Peyer's patch (tissue), 4 donors: ENCODE results near the gene CLMN. TPM values are rescaled to one million over a fixed set of nuclear protein-coding genes. Genes with fewer than 3 reads are reported as not detected.

Experiments used
- DNase-seq, 3 donors: peaks; one replicate each; pipeline ENCODE4 v3.0.0-alpha.2; 2017 to 2019
- H3K27ac ChIP-seq, 4 donors: fragments of 200-600 bp; sonication (generic); one replicate each; pipeline ENCODE4 v1.5.1; 2016 to 2019
- H3K27me3 ChIP-seq, 2 donors: fragments of 200-600 bp; sonication (generic); one replicate each; pipeline ENCODE4 v1.5.1; 2019
- H3K36me3 ChIP-seq, 3 donors: fragments of 200-600 bp; sonication (generic); one replicate each; pipeline ENCODE4 v1.5.1; 2016 to 2019
- H3K4me1 ChIP-seq, 4 donors: fragments of 200-600 bp; sonication (generic); one replicate each; pipeline ENCODE4 v1.5.1; 2016 to 2019
- H3K4me3 ChIP-seq, 4 donors: fragments of 200-600 bp; sonication (generic); 1 replicate in 3 of 4; 2 replicates in 1 of 4; pipeline ENCODE4 v1.5.1; 2016 to 2019; ENCODE audit warnings: mild to moderate bottlenecking in 1 of 4
- H3K9me3 ChIP-seq, 4 donors: fragments of 200-600 bp; sonication (generic); one replicate each; pipeline ENCODE4 v1.5.1; 2016 to 2019; ENCODE audit warnings: mild to moderate bottlenecking in 1 of 4
- CTCF ChIP-seq, 6 experiments: fragments of 450-650 bp in 4 of 6; fragments of 200-600 bp in 2 of 6; sonication (generic) in 1 of 6; IDR thresholded peaks; one replicate each; pipeline ENCODE4 v1.5.1; 2017 to 2019; ENCODE audit warnings: antibody characterized with exemption in 6 of 6, mild to moderate bottlenecking in 3 of 6, moderate library complexity in 1 of 6
- POLR2A ChIP-seq, 2 donors: fragments of 450-650 bp; IDR thresholded peaks; one replicate each; pipeline ENCODE4 v1.5.1; 2017; ENCODE audit warnings: antibody characterized with exemption in 2 of 2, mild to moderate bottlenecking in 2 of 2, moderate library complexity in 2 of 2
- total RNA-seq, 4 donors: library from RNA; depleted of rRNA; stranded (reverse); fragments of >200 nt; gene quantifications; one replicate each; pipeline ENCODE4 v1.1.0, GENCODE V29; 2016

The CLMN gene
- total RNA-seq, 4 donors from 2014 or later: 18.7 to 38.8 (median 36.4) TPM

GRCh38 chr14:95315579-95315978 is 4.1 kb downstream of the CLMN start:
- Histone ChIP-seq H3K27ac (no peak overlapping the region), H3K27me3 (no peaks in the 10 kb centered on the region), H3K36me3 (no peaks in the 10 kb centered on the region), H3K9me3 (no peaks in the 10 kb centered on the region), H3K4me1 (peaks cover 0 to 30% (median 2%) of the 10 kb centered on the region in 4 donors), H3K4me3 (no peak overlapping the region)
- TF ChIP-seq CTCF (IDR thresholded peaks at IDR 0.05) (no peak), POLR2A (IDR thresholded peaks at IDR 0.05) (no peak)
- no peak for DNase-seq

GRCh38 chr14:95315156-95315555 is 4.6 kb downstream of the CLMN start:
- H3K27ac ChIP-seq: peak overlapping the region in 1 of 4 donors; percentile 28
- no peaks in the 10 kb centered on the region for H3K9me3 ChIP-seq
- H3K4me1 ChIP-seq: peaks cover 0 to 28% (median 2%) of the 10 kb centered on the region in 4 donors
- no peak for DNase-seq
- no peaks in the 10 kb centered on the region for H3K27me3 ChIP-seq
- TF ChIP-seq CTCF (IDR thresholded peaks at IDR 0.05): no peak
- TF ChIP-seq POLR2A (IDR thresholded peaks at IDR 0.05): no peak
- H3K4me3 ChIP-seq: no peak overlapping the region
- no peaks in the 10 kb centered on the region for H3K36me3 ChIP-seq

GRCh38 chr14:95314609-95315008 is 5.1 kb downstream of the CLMN start:
- Histone ChIP-seq H3K4me1 (peaks cover 0 to 26% (median 2%) of the 10 kb centered on the region in 4 donors), H3K36me3 (no peaks in the 10 kb centered on the region), H3K27me3 (no peaks in the 10 kb centered on the region), H3K9me3 (no peaks in the 10 kb centered on the region), H3K27ac (peak overlapping the region in 3 of 4 donors; percentile 28 to 61 (median 34)), H3K4me3 (no peak overlapping the region)
- TF ChIP-seq CTCF (IDR thresholded peaks at IDR 0.05) (no peak), POLR2A (IDR thresholded peaks at IDR 0.05) (no peak)
- no peak for DNase-seq

DNA sequence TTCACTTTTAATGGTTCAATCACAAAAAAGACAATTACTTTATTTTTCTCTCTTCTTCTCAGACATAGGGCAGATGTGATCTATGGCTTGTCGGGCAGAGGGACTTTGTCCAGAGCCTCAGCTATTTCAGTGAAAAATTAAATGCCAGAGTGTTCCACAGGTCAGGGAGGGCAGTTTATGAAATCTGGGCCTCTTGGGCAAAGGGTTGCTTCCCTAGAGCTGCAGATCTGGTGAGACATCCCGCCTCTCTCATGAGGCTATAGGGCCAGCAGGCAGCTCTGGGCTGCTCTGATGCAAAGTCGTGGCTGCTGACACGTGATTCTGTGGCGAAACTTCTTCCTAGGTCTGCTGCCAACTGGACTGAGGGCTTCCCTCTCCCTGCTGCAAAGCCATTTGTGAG is 6.0 kb downstream of the CLMN start:
- Histone ChIP-seq H3K9me3 (no peaks in the 10 kb centered on the region), H3K36me3 (no peaks in the 10 kb centered on the region), H3K27me3 (no peaks in the 10 kb centered on the region), H3K4me1 (peaks cover 0 to 26% (median 2%) of the 10 kb centered on the region in 4 donors), H3K4me3 (no peak overlapping the region), H3K27ac (peak overlapping the region; percentile 8 to 61 (median 31))
- peak; percentile 60 to 85 (median 63) for DNase-seq
- no peak for TF ChIP-seq POLR2A (IDR thresholded peaks at IDR 0.05)
- TF ChIP-seq CTCF (IDR thresholded peaks at IDR 0.05): no peak

- DNase-seq: no peak
- Histone ChIP-seq H3K9me3 (no peaks in the 10 kb centered on the region), H3K4me1 (peaks cover 0 to 26% (median 2%) of the 10 kb centered on the region in 4 donors)
Measured at GRCh38 chr14:95313190-95313589, 6.5 kb downstream of the CLMN start.

More at GRCh38 chr14:95313190-95313589, 6.5 kb downstream of the CLMN start:
- no peak overlapping the region for H3K27ac ChIP-seq
- H3K27me3 ChIP-seq: no peaks in the 10 kb centered on the region
- H3K4me3 ChIP-seq: no peak overlapping the region
- TF ChIP-seq CTCF (IDR thresholded peaks at IDR 0.05) (no peak), POLR2A (IDR thresholded peaks at IDR 0.05) (no peak)
- H3K36me3 ChIP-seq: no peaks in the 10 kb centered on the region
